IPS-18a (cell line): ENCODE results near the gene NOTCH1.

Experiments
- H3K27ac ChIP-seq: one replicate; pipeline ENCODE4 v1.5.1; 2013; ENCODE audit warnings: low read length
- H3K27me3 ChIP-seq: one replicate; pipeline ENCODE4 v1.6.1; 2013; ENCODE audit warnings: mild to moderate bottlenecking, low read length; ENCODE audit not compliant: control insufficient read depth, insufficient read depth
- H3K36me3 ChIP-seq: one replicate; pipeline ENCODE4 v1.6.1; 2013; ENCODE audit warnings: low read depth, low read length; ENCODE audit not compliant: control insufficient read depth
- H3K4me1 ChIP-seq: one replicate; pipeline ENCODE4 v1.6.1; 2013; ENCODE audit warnings: low read depth, low read length; ENCODE audit not compliant: control insufficient read depth
- H3K4me3 ChIP-seq: one replicate; pipeline ENCODE4 v1.5.1; 2013; ENCODE audit warnings: low read length
- H3K9ac ChIP-seq: one replicate; pipeline ENCODE4 v1.6.1; 2013; ENCODE audit warnings: mild to moderate bottlenecking, low read length, moderate library complexity
- H3K9me3 ChIP-seq: one replicate; pipeline ENCODE4 v1.6.1; 2013; ENCODE audit warnings: low read depth, low read length; ENCODE audit not compliant: control insufficient read depth

The NOTCH1 gene

GRCh38 chr9:136464241-136464640 lies 81.6 kb downstream of the NOTCH1 start:
- no peak overlapping the region for H3K4me3 ChIP-seq
- H3K27me3 ChIP-seq, result no peaks in the 10 kb centered on the region
- no peak overlapping the region for H3K9ac ChIP-seq
- no peaks in the 10 kb centered on the region for H3K9me3 ChIP-seq
- H3K27ac ChIP-seq, result no peak overlapping the region
- peaks cover 93% of the 10 kb centered on the region for H3K36me3 ChIP-seq
- H3K4me1 ChIP-seq, result no peaks in the 10 kb centered on the region

DNA sequence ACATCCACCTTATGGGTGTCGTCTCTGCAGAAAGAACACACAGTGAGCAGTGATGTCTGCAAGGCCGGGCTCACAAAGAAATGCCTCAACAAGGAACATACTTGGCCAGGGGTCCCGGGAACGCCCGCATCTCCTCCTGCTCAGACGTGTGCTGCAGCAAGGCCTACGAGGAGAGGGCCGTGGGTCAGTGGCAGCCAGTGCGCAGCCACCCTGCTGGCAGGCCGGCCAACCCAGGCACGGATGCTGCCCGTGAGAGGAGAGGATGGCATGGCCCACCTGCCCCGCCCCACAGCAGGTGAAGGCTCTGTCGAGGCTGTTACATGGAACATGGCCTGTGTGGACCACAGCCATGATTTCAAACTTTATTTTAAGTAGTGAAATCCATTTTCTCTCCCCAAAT lies 82.3 kb downstream of the NOTCH1 start:
- no peaks in the 10 kb centered on the region for H3K9me3 ChIP-seq
- no peaks in the 10 kb centered on the region for H3K27me3 ChIP-seq
- peaks cover 93% of the 10 kb centered on the region for H3K36me3 ChIP-seq
- no peak overlapping the region for H3K4me3 ChIP-seq
- no peak overlapping the region for H3K27ac ChIP-seq
- no peaks in the 10 kb centered on the region for H3K4me1 ChIP-seq
- no peak overlapping the region for H3K9ac ChIP-seq

DNA sequence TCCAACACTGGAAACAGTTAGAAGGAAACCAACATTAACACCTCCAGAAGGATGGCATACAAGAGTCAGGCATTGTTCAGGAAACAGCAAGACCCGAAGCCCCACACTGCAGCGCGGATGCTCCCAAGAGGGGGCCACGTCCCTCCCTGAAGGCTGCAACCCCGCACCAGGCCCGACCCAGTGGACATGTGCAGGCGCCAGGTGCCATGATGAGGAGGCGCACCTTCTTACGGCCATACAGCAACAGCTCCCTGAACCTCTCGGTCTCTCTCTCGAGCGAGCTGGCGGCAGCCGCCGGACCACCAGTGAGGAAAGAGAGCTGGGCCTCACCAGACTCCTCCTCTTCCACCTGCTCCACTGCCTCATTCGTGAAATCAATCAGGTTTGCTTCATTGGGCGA lies 83.2 kb downstream of the NOTCH1 start:
- H3K27ac ChIP-seq, result no peak overlapping the region

GRCh38 chr9:136460772-136461325 lies 85.0 kb downstream of the NOTCH1 start:
- no peak overlapping the region for H3K4me3 ChIP-seq
- no peaks in the 10 kb centered on the region for H3K27me3 ChIP-seq
- H3K4me1 ChIP-seq, result no peaks in the 10 kb centered on the region
- no peak overlapping the region for H3K27ac ChIP-seq
- no peak overlapping the region for H3K9ac ChIP-seq
- peaks cover 90% of the 10 kb centered on the region for H3K36me3 ChIP-seq
- H3K9me3 ChIP-seq, result no peaks in the 10 kb centered on the region

More for the DNA sequence above, 83.2 kb downstream of the NOTCH1 start:
- no peaks in the 10 kb centered on the region for H3K9me3 ChIP-seq
- no peaks in the 10 kb centered on the region for H3K4me1 ChIP-seq
- H3K27me3 ChIP-seq, result no peaks in the 10 kb centered on the region
- H3K9ac ChIP-seq, result no peak overlapping the region
- peaks cover 89% of the 10 kb centered on the region for H3K36me3 ChIP-seq
- no peak overlapping the region for H3K4me3 ChIP-seq

GRCh38 chr9:136459425-136459824 lies 86.4 kb downstream of the NOTCH1 start:
- peaks cover 88% of the 10 kb centered on the region for H3K36me3 ChIP-seq
- H3K9me3 ChIP-seq, result no peaks in the 10 kb centered on the region
- no peaks in the 10 kb centered on the region for H3K27me3 ChIP-seq
- H3K27ac ChIP-seq, result no peak overlapping the region
- H3K4me1 ChIP-seq, result no peaks in the 10 kb centered on the region
- no peak overlapping the region for H3K9ac ChIP-seq
- H3K4me3 ChIP-seq, result no peak overlapping the region

DNA sequence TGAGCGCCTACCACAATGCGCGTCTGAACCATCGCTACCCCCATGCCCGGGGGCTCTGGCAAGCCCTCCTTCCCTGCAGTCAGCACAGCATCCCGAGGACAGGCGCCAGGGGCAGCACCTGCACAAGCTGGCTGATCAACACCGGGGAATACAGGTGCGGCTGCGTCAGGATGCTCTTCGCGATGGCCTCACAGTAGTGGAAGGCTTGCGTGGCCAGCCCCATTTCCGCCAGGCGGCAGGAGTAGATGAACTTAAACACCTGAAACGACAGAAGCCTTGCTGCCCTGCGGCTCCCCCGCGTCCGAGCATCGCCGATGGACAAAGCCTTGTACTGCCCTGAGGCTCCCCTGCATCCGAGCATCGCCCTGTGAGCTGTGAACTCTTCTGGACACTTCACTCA lies 88.5 kb downstream of the NOTCH1 start:
- Histone ChIP-seq H3K27me3 (no peaks in the 10 kb centered on the region), H3K4me3 (no peak overlapping the region), H3K9me3 (no peaks in the 10 kb centered on the region), H3K9ac (no peak overlapping the region), H3K27ac (no peak overlapping the region), H3K36me3 (peaks cover 82% of the 10 kb centered on the region), H3K4me1 (no peaks in the 10 kb centered on the region)

GRCh38 chr9:136456258-136456657 lies 89.6 kb downstream of the NOTCH1 start:
- Histone ChIP-seq H3K27me3 (no peaks in the 10 kb centered on the region), H3K27ac (no peak overlapping the region), H3K4me3 (no peak overlapping the region), H3K9ac (no peak overlapping the region), H3K9me3 (no peaks in the 10 kb centered on the region), H3K36me3 (peaks cover 81% of the 10 kb centered on the region), H3K4me1 (no peaks in the 10 kb centered on the region)

DNA sequence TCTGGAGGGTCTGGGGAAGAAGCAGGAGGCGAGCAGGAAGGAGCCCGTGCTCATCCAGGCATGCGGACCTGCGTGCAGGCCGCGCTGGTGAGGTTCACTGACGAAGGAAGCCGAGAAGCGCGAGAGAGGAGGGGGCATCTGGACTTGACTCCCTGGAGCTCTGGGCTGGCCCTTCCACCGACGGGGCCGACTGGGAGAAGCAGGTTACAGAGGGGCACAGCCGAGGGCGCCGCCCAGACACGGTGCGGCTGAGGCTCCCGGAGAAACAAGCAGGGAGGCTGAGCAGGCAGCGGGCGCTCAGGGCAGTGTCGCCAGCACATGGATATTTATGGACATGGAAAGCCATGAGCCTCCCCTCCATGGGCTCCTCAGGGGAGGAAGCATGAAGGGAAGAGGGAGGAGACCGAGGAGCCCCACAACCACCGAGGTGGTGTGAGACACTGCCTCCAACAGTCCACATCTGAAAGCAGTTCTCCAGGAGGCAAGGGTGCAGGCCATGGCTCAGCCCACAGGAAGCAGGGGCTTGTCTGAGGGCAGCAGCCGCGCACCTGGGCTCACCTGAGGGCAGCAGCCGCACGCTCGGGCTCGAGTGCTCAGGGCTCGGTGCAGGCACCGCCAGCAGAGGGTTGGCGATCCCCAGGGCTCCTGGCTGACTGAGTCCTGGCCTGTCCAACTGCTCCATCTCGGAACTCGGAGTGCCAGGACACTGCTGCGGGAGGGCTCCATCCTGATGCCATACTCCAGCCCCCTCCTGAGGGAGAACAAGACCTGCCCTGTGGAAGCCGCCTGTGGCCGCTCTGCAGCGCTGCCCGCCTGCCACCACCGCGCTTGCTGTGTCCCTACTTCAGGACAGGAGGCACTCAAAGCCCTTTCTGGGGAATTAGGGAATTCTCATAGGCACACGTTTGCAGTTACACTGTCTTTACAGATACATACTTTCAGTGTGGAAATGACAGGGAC lies 90.5 kb downstream of the NOTCH1 start:
- Histone ChIP-seq H3K36me3 (peaks cover 83% of the 10 kb centered on the region), H3K9ac (no peak overlapping the region), H3K27me3 (no peaks in the 10 kb centered on the region), H3K4me1 (no peaks in the 10 kb centered on the region), H3K4me3 (no peak overlapping the region), H3K27ac (no peak overlapping the region), H3K9me3 (no peaks in the 10 kb centered on the region)

DNA sequence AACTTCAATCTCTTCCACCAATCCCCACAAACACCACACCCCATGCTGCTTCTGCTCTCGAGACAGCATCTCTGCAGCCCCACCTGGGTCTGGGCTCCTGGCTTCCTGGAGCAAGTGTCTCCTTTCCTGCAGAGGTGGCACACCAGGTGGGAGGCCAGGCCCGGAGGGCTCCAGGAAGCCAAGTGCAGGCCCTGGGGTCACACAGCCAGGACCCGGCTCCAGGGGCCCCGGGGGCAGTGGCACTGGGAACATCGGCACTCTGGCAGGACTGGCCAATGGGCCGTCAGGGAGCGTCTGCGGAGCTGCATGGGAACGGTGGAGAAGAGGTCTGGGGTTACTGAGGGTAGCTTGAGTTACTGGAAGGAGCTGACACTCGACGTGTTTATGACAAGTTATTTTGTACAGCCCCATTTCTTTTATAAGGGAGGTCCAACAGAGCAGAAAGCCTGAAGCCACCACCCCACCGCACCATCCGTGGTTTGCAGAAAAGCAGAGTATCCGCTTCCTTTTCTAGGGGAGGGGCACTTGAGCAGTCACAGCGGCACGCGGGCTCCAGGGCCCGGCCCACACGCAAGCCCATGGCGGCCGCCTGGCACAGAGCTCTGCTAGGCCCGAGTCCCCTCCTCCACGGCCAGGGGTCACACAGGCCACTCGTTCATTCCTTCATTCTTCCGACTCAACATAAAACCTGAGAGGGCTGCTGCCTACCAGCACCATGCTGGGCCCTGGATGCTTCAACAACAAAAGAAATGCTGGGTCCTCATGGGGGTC lies 91.6 kb downstream of the NOTCH1 start:
- Histone ChIP-seq H3K36me3 (peaks cover 85% of the 10 kb centered on the region), H3K27me3 (no peaks in the 10 kb centered on the region), H3K4me1 (no peaks in the 10 kb centered on the region), H3K4me3 (no peak overlapping the region), H3K27ac (no peak overlapping the region), H3K9ac (no peak overlapping the region), H3K9me3 (no peaks in the 10 kb centered on the region)

DNA sequence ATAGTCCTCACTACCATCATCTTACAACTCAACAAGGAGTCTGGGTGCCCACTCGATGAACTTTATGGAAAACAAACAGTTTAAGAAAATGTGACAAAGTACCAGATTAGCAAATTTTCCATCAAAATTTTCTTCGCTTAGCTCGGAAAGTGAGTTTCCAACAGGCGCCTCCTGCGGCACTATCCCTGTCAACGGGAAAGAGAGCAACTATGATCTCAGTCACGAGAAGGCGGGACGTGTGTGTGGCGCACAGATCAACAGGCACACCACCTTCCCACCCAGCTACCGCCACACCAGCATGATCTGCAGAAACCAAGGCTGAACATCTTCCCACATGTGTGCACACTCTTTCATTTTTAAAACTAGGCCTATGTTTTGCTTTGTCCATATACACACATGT lies 92.5 kb downstream of the NOTCH1 start:
- H3K4me3 ChIP-seq, result no peak overlapping the region
- H3K9ac ChIP-seq, result no peak overlapping the region
- H3K4me1 ChIP-seq, result no peaks in the 10 kb centered on the region
- H3K27ac ChIP-seq, result no peak overlapping the region
- no peaks in the 10 kb centered on the region for H3K27me3 ChIP-seq
- peaks cover 85% of the 10 kb centered on the region for H3K36me3 ChIP-seq
- no peaks in the 10 kb centered on the region for H3K9me3 ChIP-seq

DNA sequence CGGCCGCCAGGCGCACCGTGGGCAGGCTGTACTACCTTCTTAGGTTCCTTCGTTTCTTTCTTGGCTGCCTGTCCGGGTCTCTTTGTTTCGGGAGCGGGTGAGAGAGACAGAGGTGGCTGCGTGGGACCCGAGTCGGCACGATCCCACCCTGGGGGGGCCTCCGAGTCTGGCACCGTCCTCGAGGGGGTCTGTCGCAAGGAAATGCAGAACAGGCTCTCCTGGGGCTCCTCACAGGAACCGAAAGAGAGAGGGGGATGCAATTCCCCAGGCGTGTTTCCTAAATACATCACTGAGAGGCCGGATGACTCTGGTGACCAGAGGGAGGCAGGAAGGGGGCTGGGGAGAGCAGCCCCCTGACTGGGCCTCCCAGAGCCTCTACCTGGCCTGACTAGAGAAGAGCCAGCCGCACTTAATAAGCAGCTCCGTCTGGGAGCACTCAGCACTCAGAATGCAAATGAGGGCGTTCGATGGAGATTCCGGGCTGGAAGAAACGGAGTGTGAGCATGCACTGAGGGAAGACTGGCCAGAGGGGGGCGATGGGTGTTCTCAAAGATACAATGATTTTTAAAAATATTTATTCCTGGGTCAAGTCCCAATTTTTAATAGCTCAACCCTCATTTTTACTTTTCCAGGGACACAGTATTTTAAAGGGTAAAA lies 94.5 kb downstream of the NOTCH1 start:
- H3K27ac ChIP-seq, result no peak overlapping the region
- H3K9ac ChIP-seq, result no peak overlapping the region
- no peaks in the 10 kb centered on the region for H3K9me3 ChIP-seq
- peaks cover 86% of the 10 kb centered on the region for H3K36me3 ChIP-seq
- no peak overlapping the region for H3K4me3 ChIP-seq
- no peaks in the 10 kb centered on the region for H3K27me3 ChIP-seq
- H3K4me1 ChIP-seq, result no peaks in the 10 kb centered on the region
